Activated naive CD4-positive, alpha-beta T cell treated with anti-CD3 and anti-CD28 coated beads for 36 hours (primary cell): Measurements from ENCODE around the gene CMTM5. TPM values are rescaled to one million over a fixed set of nuclear protein-coding genes. Genes with fewer than 3 reads are reported as not detected.
"Not testable (repeated sequence)": the region's sequence is repeated elsewhere in the genome, so short reads cannot be mapped to it uniquely, and the experiment has no call there.

Experiments
- CTCF ChIA-PET: fragments of 350-600 bp; sonication (Branson Sonifier 250); formaldehyde crosslinking; loops from one replicate; lab custom pipeline; 2021; ENCODE audit warnings: antibody characterized with exemption; lab: Charles Lee
- DNase-seq: peaks from one replicate; pipeline ENCODE4 v3.0.0-alpha.2; 2020
- H3K27ac Mint-ChIP-seq: one replicate; pipeline ENCODE4 v1.8.0; 2021; ENCODE audit warnings: mild to moderate bottlenecking, mixed read lengths
- H3K27me3 Mint-ChIP-seq: one replicate; pipeline ENCODE4 v1.8.0; 2021; ENCODE audit warnings: low read depth, mixed read lengths
- H3K36me3 Mint-ChIP-seq: one replicate; pipeline ENCODE4 v1.8.0; 2021; ENCODE audit warnings: low read depth, mixed read lengths
- H3K4me1 Mint-ChIP-seq: one replicate; pipeline ENCODE4 v1.8.0; 2021; ENCODE audit warnings: low read depth, mixed read lengths
- H3K4me3 Mint-ChIP-seq: one replicate; pipeline ENCODE4 v1.8.0; 2021; ENCODE audit warnings: mild to moderate bottlenecking, moderate library complexity, mixed read lengths
- H3K9me3 Mint-ChIP-seq: one replicate; pipeline ENCODE4 v1.8.0; 2021; ENCODE audit warnings: mixed read lengths
- intact Hi-C: fragments of 100-400 bp; cut with micrococcal nuclease; formaldehyde crosslinking; loops from one replicate; pipeline ENCODE4 v1.15.1; 2023
- total RNA-seq, 2 experiments: library from RNA; stranded (reverse); gene quantifications; one replicate each; pipeline ENCODE4 v1.2.3, GENCODE V29; 2021

CMTM5 gene
- total RNA-seq, 2 experiments from 2014 or later, result not detected

- no peaks in the 10 kb centered on the region for H3K36me3 Mint-ChIP-seq
- CTCF ChIA-PET, result interaction anchor here (0.6 to 1.8 kb wide), 6 partner anchors 13 to 195 kb away, joined by 3 to 12 read pairs (median 4); no protein-coding TSS in a partner anchor
- no peaks in the 10 kb centered on the region for H3K9me3 Mint-ChIP-seq
- H3K27ac Mint-ChIP-seq, result no peak overlapping the region
- no peaks in the 10 kb centered on the region for H3K4me1 Mint-ChIP-seq
- no peak overlapping the region for H3K4me3 Mint-ChIP-seq
- DNase-seq, result no peak
- intact Hi-C loops, result no loop called here
- H3K27me3 Mint-ChIP-seq, result no peaks in the 10 kb centered on the region
Observed at GRCh38 chr14:23382276-23382675, 5.4 kb downstream of the CMTM5 start.

- CTCF ChIA-PET, result interaction anchor here (0.9 to 1.8 kb wide), 9 partner anchors 10 to 262 kb away, joined by 3 to 12 read pairs (median 4); partner anchors contain the start of gene SLC22A17
- H3K27ac Mint-ChIP-seq, result no peak overlapping the region
Observed at GRCh38 chr14:23382731-23383440, 6.0 kb downstream of the CMTM5 start.

GRCh38 chr14:23384364-23385080 is 7.7 kb downstream of the CMTM5 start:
- Mint-ChIP-seq H3K9me3 (no peaks in the 10 kb centered on the region), H3K4me3 (no peak overlapping the region), H3K27ac (no peak overlapping the region), H3K27me3 (no peaks in the 10 kb centered on the region), H3K4me1 (no peaks in the 10 kb centered on the region), H3K36me3 (no peaks in the 10 kb centered on the region)
- intact Hi-C loops, result no loop called here
- CTCF ChIA-PET, result interaction anchor here (0.6 to 1.0 kb wide), 4 partner anchors 55 to 157 kb away, joined by 3 to 4 read pairs (median 3); no protein-coding TSS in a partner anchor
- no peak for DNase-seq

More at GRCh38 chr14:23382731-23383440, 6.0 kb downstream of the CMTM5 start:
- no peak overlapping the region for H3K4me3 Mint-ChIP-seq
- H3K27me3 Mint-ChIP-seq, result no peaks in the 10 kb centered on the region
- no peaks in the 10 kb centered on the region for H3K4me1 Mint-ChIP-seq
- intact Hi-C loops, result no loop called here
- DNase-seq, result no peak
- no peaks in the 10 kb centered on the region for H3K36me3 Mint-ChIP-seq
- H3K9me3 Mint-ChIP-seq, result no peaks in the 10 kb centered on the region

GRCh38 chr14:23385244-23385641 is 8.4 kb downstream of the CMTM5 start:
- Mint-ChIP-seq H3K4me3 (no peak overlapping the region), H3K27ac (no peak overlapping the region), H3K9me3 (no peaks in the 10 kb centered on the region), H3K27me3 (no peaks in the 10 kb centered on the region), H3K4me1 (no peaks in the 10 kb centered on the region), H3K36me3 (no peaks in the 10 kb centered on the region)
- DNase-seq, result no peak
- CTCF ChIA-PET, result interaction anchor here (0.6 to 1.0 kb wide), 3 partner anchors 58 to 157 kb away, joined by 3 to 7 read pairs (median 3); no protein-coding TSS in a partner anchor
- intact Hi-C loops, result no loop called here

DNA sequence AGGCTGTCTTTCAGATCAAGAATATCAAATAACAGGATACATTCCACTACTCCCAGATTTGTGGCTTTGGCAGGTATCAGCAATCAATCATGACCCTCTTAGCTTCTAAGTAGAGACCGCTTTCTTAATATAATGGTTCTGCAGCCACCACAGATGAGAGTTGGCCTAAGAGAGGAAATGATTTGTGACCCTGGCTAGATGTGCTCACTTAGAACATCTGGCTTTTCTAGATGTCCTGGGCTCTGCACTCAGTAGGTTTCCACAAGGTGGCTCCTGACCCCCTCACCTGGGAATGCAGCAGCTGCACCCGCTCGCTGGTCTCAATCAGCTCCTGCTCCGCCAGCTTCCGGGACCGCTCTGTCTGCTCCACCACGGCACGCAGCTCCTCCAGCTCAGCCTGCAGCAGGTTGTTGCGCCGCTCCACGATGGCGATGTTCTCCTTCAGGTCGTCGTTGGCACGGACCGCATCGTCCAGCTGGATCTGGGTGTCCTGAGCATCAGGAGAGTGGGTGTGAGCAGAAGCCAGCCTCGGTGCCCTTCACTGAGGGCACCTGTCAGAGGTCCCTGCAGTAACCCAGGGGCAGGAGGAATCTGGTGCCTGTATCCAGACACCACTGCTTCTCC is 8.9 kb downstream of the CMTM5 start:
- CTCF ChIA-PET, result interaction anchor here (0.6 to 0.7 kb wide), 2 partner anchors 59 to 81 kb away, joined by 3 to 7 read pairs; no protein-coding TSS in a partner anchor
- Mint-ChIP-seq H3K4me1 (no peaks in the 10 kb centered on the region), H3K27ac (no peak overlapping the region), H3K27me3 (no peaks in the 10 kb centered on the region), H3K4me3 (no peak overlapping the region), H3K36me3 (no peaks in the 10 kb centered on the region), H3K9me3 (no peaks in the 10 kb centered on the region)
- intact Hi-C loops, result no loop called here
- no peak for DNase-seq

DNA sequence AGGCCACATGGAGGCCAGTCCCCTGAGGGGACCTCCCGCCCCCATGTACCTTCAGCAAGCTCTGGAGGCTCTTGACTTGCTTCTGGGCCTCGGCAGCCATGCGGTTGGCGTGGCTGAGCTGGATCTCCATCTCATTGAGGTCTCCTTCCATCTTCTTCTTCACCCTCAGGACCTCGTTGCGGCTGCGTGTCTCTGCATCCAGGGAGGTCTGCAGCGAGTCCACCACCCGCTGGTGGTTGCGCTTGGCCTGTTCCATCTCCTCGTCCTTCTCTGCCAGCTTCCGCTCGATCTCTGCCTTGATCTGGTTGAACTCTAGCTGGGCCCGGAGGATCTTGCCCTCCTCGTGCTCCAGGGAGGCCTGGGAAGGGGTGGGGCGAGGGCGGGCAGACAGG is 9.4 kb downstream of the CMTM5 start:
- H3K9me3 Mint-ChIP-seq, H3K4me3 Mint-ChIP-seq, intact Hi-C loops, H3K27ac Mint-ChIP-seq, DNase-seq, H3K36me3 Mint-ChIP-seq, H3K4me1 Mint-ChIP-seq, H3K27me3 Mint-ChIP-seq: not testable (repeated sequence)
- CTCF ChIA-PET, result interaction anchor here (0.6 kb wide), 1 partner anchor 78 kb away, joined by 3 read pairs; no protein-coding TSS in a partner anchor

DNA sequence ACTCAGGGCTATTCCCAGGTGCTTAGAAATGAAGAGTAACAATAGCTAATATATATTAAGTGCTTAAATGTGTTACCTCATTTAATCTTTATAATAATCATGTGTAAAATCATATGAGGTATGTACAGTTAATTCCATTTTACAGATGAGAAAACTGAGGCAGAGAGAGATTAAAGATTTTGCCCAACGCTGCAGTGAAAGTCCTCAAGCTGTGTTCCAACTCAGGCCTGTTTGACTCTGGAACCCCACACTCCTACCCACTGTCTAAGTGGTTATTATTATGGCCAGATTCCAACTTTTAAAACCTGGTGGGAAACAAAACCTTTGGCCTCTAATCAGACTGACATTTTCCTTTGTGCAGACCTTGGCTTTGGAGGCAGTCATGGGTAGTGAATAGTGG is 10.2 kb downstream of the CMTM5 start:
- no peak overlapping the region for H3K4me3 Mint-ChIP-seq
- no peaks in the 10 kb centered on the region for H3K27me3 Mint-ChIP-seq
- no peaks in the 10 kb centered on the region for H3K4me1 Mint-ChIP-seq
- no peaks in the 10 kb centered on the region for H3K9me3 Mint-ChIP-seq
- no peak overlapping the region for H3K27ac Mint-ChIP-seq
- intact Hi-C loops, result no loop called here
- no peaks in the 10 kb centered on the region for H3K36me3 Mint-ChIP-seq
- DNase-seq, result no peak
- CTCF ChIA-PET, result interaction anchor here (0.6 kb wide), 1 partner anchor 78 kb away, joined by 3 read pairs; no protein-coding TSS in a partner anchor

- Mint-ChIP-seq H3K36me3 (no peaks in the 10 kb centered on the region), H3K27ac (no peak overlapping the region), H3K9me3 (no peaks in the 10 kb centered on the region), H3K4me3 (no peak overlapping the region), H3K4me1 (no peaks in the 10 kb centered on the region), H3K27me3 (no peaks in the 10 kb centered on the region)
- no peak for DNase-seq
- intact Hi-C loops, result no loop called here
- CTCF ChIA-PET, result no interaction called here
Observed at GRCh38 chr14:23387916-23388882, 11.4 kb downstream of the CMTM5 start.

DNA sequence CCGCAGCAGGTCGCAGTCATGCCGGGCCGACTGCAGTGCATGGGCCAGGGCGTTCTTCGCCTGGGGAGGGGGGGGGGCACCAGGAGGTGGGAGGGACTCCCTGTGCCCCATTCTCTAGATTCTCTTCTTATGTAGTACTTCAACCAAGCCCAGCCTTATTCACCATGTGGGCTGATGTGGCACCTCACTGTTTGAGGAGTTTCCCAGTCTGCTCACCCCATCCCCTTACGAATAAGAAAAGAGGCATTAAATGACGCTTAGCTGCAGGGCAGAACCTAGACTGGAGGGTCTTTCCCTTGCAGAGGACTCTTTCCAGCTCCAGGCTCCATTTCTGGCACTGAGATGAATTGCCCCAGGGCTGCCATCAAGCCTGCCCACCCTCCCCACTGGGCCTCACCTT is 12.2 kb downstream of the CMTM5 start:
- no peak for DNase-seq
- intact Hi-C loops, result no loop called here

DNA sequence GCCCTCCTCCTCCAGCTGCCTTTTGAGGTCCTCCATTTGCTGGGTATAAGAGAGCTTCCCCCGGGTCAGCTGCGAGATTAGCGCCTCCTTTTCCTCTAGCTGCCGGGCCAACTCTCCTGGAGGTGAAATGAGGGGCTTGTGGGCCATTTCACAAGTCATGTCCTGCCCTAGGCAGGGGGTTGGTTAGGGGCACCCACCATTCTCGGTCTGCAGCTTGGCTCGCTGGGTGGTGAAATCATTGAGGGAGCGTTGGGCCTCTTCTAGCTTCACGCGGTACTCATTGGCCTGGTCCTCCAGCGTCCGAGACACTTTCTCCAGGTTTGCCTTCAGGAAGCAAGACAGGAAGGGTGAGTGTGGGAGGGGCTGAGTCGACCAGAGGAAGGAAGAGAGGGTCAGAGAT is 12.6 kb downstream of the CMTM5 start:
- intact Hi-C loops, result no loop called here
- Mint-ChIP-seq H3K4me3 (no peak overlapping the region), H3K36me3 (no peaks in the 10 kb centered on the region), H3K4me1 (no peaks in the 10 kb centered on the region), H3K27me3 (no peaks in the 10 kb centered on the region), H3K9me3 (no peaks in the 10 kb centered on the region), H3K27ac (no peak overlapping the region)
- no peak for DNase-seq
- CTCF ChIA-PET, result no interaction called here

More for the DNA sequence above, 12.2 kb downstream of the CMTM5 start:
- Mint-ChIP-seq H3K27ac (no peak overlapping the region), H3K4me3 (no peak overlapping the region), H3K27me3 (no peaks in the 10 kb centered on the region), H3K9me3 (no peaks in the 10 kb centered on the region), H3K36me3 (no peaks in the 10 kb centered on the region), H3K4me1 (no peaks in the 10 kb centered on the region)
- CTCF ChIA-PET, result no interaction called here

DNA sequence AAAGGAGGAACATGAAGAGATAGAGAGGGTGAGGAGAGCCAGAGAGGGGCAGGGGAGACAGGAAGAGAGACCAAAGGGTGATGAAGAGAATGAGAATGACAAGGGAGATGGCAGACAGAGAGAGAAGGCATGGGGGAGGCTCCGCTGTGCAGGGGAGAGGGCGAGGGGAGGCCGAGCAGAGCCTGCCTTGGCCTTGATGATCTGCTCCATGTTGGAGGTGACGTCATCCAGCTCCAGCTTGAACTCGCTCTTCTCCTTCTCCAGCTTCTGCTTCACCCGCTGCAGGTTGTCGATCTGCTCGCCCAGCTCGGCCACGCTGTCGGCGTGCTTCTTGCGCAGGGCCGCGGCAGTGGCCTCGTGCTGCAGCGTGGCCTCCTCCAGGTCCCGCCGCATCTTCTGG is 13.0 kb downstream of the CMTM5 start:
- H3K27ac Mint-ChIP-seq, H3K4me1 Mint-ChIP-seq, H3K27me3 Mint-ChIP-seq, intact Hi-C loops, H3K36me3 Mint-ChIP-seq, DNase-seq, H3K4me3 Mint-ChIP-seq, H3K9me3 Mint-ChIP-seq: not testable (repeated sequence)
- CTCF ChIA-PET, result interaction anchor here (1.2 kb wide), 1 partner anchor 9 kb away, joined by 3 read pairs; no protein-coding TSS in a partner anchor
